Measurements from ENCODE around the gene VGF.

DNA sequence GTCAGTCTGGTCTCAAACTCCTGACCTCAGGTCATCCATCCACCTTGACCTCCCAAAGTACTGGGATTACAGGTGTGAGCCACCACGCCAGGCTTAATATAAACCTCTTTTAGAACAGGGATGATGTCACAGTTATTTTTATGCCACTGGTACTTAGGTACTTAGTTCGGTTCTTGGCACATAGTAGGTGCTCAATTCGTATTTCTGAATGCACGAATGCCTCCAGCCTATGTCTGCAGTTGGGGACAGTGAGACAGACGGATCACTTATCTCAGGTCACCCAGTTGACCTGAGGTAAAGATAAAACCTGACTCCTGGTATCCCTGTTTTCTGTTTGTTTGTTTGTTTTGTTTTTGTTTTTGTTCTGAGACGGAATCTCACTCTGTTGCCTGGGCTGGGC is 20.8 kb upstream of the VGF start:
- TF ChIP-seq POLR2A (IDR thresholded peaks at IDR 0.05): no peak
- TF ChIP-seq CTCF (IDR thresholded peaks at IDR 0.05 in 4 of 5, conservative IDR thresholded peaks at IDR 0.05 in 1 of 5): no peak

All from gastrocnemius medialis (tissue), 4 donors.